CD4-positive, alpha-beta T cell treated with Interleukin-15 for 1 hour (primary cell): ENCODE data around the gene PDE4D.

Source experiments
- DNase-seq: peaks from one replicate; pipeline ENCODE4 v3.0.0-alpha.2; 2020

The PDE4D gene

DNA sequence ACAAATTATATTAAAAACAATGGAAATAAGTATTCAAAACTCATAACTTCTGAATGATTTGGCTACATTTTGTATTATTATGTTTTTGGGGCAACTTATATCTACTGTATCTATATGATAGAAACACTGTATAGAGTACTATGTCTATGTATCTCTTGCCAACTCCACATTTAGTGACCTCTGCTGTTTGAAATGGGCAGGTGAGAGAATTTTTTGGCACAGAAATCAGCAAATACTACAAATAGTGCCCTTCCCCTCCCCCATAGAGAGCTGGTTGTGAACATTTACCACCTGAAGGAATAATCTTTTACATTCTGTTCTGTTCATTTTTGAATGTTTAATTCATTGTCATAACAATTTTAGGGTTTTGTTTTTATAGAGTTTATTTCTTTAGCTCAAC, 545.3 kb downstream of the PDE4D start:
- DNase-seq = no peak

DNA sequence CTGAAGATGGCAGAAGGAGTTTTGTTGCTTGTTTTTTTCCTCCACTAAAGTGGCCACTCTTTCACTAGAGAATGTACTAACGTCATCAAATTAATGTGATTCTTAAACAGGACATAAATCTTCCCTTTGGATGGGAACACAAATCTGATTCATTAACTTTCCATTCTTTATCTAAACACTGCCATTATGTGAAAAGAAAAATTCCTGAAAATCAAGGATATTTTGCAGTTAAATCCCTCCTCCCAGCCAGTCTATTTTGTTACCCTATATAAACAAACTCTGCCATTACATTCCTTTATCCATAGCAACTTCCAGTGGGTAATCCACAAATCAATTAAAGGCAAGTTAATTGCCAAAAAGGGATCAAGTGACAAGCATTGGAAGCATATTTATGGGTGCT, 546.5 kb downstream of the PDE4D start:
- DNase-seq = no peak

DNA sequence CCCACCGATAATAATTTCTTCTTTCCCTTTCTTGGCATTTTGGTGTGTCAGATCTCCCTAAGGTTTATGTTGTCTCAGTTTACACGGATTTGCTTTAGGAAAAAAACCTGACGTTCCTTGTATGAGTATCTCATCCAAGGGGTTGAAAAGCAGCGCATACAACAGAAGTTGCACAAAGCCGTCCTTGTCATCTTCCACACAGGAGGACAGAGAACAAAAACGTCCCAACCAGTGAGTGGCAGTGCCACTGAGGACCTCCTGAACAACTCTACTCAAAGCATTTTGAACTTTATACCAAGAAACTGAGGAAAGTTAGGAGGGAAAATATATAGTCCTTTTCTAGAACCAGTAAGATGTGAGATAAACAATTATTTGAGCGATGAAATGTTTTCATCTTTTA, 547.0 kb downstream of the PDE4D start:
- DNase-seq = no peak

DNA sequence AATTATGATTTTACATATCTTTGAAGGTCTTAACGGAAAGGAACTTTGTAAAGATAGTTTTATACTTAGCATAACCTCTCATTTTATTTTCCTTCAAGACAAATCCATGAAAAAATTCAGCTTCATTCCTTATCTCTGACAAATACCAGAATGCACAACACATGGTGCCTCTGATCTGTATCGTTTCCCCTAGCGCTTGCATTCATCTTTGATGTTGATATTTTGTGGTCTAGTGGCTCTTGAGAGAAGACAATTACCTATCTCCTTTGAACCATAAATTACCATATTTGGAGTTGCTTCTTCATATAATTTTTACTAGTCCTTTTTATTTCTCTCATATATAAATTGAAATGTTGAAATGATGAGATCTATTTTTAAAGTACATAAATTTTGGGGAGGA, 551.3 kb downstream of the PDE4D start:
- DNase-seq = no peak

DNA sequence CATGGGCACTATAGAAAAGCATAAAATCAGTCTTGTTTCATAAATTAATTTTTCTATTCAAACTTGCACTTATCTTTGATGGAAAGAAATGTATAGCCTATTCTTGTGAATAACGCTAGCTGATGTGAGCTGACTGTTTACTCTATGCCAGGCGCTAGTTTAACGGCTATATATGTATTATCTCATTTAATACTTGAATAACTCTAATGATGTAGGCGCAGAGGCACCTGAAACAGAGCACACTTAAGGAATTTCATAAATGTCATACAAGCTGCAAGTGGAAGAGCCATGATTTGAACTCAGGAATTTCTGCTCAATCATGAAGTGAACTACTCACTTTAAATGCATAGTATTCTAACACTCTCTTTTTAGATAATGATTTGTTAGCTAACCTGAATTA, 551.8 kb downstream of the PDE4D start:
- DNase-seq = no peak

DNA sequence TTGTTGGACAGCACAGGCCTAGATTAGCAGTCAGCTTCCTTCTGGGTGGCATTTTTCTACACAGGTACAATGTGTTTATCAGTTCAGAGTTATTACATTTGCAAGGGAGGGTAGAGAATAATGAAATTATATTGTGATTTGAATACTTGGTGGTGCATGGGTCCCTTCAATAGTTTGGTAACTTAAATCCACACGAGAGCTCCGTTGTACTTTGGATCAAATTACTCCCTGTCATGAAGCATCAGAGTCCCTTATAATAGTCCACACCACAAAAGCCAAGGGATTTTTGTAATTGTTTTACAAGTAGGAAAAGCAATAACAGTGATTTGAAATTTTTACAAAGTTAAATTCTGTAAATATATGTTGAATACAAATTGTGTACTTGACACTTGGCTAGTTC, 552.4 kb downstream of the PDE4D start:
- DNase-seq = no peak

DNA sequence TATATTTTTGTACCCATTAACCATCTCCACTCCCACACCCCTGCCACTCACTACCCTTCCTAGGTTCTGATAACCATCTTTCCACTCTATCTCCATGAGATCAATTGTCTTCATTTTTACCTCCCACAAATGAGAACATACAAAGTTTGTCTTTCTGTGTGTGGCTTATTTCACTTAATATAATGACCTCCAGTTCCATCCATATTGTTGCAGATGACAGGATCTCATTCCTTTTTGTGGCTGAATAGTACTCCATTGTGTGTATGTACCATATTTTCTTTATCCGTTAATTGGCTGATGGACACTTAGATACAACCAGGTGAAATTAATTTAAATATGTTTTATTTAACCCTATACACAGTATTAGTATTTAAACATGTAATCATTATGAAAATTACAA, 552.9 kb downstream of the PDE4D start:
- DNase-seq = no peak

DNA sequence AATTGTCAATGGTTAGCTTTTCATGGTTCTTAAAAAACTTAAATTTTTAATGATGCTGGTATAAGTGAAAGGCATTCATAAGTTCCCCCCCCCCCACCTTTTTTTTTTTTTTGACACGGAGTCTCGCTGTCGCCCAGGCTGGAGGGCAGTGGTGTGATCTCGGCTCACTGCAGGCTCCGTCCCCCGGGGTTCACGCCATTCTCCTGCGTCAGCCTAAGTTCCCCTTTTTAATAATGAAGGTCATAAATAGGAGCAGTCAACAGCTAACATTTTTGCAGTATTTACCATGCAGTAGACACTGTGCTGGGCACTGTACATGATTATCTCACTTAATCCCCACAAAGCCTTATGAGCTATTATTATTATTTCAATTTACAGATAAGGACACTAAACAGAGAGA, 556.3 kb downstream of the PDE4D start:
- DNase-seq = peak; percentile 34

DNA sequence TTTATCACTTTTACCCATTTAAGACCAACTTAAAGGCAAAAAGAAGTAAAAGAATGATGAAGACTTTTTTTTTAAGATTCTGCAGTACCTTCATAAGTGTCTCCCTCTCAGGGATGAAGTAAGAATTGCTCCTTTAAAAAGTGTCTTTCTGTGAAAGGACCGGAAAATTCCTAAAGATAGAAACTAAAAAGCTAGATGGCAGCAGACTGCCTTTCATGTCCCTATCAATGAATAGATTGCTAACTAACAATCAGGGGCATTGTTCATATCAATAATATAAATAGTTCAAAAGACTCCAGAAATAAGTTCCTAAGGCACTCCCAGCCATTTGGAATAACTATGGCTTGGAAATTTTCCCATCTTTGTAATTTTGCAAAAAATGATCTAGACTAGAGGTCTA, 558.0 kb downstream of the PDE4D start:
- no peak for DNase-seq

DNA sequence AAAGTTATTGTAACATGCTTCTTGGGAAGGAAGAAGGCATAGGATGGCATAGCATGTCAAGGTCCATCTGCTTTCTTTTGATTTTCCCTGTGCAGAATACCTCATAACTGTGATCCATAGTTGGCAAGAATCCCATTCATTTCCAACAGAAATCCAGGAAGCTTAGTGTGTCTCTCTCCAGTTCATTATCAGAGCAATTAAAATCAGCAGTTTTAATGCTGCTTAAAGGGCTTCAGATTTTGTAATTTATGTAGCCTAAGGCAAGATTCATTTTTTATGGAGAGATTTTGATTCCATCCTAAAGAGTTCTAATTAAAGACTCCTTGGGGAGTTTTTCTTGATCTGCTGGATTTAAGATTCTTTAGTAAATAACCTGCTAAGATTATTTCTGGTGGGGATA, 560.1 kb downstream of the PDE4D start:
- DNase-seq = no peak

DNA sequence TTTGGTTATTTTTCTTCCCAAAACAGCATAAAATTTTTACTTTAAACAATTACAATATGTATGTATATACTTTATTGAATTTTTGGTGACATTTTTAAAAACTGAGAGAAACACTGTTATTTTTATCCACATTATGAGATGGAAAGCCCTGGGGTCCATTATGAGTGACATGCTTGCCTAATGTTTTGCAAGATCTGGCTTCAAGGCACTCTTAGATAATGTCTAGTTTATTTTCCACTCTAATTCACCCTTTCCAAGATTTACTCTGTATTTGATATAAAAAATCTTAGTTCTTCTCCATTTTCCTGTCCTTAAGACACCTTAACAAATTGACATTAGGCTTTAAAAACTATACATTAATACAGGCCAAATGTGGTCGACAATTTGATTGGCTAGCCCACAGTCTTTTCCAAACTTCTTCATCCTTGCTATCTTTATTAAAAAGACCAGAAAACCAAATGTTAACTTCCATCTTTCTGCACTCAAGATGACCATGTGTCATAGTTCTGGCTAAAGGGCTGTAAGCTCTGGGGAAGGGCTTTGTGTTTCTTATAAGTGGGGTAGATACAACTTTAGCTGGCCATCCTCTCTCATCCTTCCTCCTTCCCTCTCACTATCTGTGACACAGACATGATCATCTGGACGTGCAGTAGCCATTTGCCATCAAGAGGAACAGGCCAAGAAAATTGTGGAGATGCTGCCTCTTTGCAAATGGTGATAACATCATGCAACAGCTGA, 561.1 kb downstream of the PDE4D start:
- no peak for DNase-seq

DNA sequence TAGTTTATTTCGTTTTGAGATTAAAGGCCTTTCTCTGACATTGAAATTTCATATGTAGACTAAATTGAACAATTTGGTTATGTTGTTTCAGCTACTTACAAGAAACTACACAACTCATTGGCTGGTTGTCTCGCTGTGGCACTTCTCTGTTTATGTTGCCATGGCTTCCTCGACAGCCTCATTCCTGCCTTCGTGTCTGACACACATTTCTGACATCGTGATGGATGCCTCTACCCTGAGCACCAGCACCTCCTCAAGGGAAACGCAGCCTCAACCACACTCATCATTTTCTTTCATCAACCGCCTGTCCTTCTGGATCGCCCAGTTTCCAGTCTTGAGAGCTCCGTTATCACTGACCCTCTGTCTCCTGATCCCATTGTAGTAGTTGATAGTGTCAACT, 562.8 kb downstream of the PDE4D start:
- no peak for DNase-seq

DNA sequence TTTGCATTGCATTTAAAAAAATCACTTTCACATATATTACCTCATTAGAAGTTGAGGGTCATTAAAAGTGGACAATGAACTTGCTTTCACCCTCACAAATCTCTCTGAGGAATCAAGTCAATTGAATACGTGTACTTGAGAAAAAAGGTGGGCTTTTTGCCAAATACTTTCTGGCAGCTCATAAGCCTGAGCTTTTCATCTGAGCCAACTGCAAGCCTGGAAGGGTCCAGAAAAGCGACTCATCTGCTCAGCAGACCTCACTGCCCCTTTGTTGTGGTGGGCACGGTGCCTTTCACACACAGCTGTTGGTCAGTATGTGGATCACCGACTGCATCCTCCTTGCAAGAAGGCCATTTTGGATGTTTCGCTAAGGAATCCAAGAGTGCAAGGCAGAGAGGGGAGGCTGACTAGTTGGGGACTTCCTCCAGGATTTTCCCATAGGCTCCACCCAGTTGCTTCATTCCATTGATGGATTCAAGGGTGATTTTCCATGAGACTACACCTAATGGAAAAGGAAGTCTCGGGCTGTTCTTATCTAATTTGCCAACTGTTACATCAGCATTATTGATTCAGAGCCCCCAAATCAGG, 564.7 kb downstream of the PDE4D start:
- DNase-seq = no peak

DNA sequence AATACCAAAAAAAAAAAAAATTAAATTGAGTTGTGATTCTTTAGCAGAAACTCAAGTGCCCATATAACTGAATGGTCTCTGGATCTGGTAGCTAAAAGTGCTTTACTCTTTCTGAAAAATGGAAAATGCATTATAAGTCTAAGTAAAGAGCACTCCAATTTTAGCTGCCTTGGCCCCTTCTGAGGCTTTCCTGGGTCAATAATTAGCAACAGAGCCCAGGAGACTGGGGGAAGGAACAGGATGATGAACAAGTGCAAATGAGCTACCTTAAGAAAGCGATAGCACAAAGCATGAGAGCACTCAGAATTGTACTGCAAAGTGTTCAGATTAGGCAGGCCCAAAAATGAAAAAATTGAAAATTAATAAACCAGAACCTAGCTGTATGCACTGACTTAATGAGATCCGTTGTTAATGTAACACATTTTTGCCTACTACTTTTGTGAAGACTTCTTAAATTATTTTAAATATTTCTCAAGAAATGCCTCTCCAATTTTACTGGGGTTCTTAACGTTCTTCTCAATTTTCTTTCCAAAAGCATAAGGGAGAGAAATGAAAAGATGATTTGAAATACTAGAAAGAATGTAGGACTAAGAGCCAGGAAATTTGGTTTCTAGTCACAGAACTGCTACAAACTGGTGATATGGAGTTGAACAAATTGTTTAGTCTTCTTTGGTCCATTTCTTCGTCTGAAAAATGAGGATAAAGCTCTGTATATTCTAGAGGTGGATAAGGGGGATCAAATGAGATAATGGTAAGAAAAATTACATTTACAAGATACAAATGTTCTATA, 566.1 kb downstream of the PDE4D start:
- no peak for DNase-seq

DNA sequence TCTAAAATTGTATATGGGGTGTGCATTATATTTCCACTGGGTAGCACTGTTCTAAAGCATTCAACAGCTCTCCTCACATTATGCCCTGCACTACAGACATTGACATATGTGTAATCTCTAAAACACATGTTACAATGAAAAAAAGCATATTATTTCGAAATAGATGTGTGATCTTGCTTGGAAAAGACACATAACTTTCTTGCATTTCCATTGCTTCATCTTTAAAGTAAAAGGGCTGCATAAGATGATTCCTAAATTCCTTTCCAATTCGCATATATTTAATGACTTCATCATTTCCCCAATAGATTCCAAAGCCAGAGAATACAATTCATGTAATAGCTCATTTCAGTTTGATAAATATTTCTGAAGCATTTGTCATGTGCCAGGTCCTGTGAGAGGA, 566.9 kb downstream of the PDE4D start:
- DNase-seq = no peak

DNA sequence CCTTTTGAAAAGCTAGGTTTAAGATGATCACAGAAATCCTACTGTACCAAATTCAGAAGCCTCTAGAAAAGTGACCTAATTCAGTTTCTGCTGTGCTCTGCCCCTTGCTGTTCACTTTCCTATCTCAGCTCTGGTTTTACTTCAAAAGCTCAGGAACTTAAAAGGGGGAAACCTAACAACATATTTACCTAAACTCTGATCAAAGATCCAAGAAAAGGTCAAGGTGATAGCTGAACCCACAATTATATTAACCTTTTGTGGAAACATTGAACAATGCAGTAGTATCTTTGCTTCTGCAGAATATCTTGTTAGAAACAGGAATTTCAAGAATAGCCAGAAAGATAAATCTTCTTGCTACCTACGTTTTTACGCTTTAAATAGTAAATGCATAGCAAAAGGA, 568.5 kb downstream of the PDE4D start:
- DNase-seq = no peak

DNA sequence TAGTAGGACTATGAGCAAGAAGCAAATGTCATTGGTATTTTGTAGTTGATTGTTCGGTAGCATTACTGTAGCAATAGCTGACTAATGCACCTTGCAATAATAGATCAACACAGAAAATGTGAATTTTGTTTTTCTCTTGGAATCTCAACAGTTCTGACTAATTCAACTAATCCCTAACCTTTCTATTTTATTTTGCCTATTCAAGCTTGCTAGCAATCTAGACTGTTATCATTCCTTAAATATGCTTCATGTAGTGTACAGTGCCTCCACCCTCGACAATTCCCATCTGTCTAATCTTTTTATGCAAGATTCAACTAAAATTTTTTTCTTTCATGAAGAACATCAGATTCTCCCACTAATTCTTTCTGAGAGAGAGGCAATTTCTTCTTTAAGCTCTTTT, 570.6 kb downstream of the PDE4D start:
- DNase-seq = no peak

DNA sequence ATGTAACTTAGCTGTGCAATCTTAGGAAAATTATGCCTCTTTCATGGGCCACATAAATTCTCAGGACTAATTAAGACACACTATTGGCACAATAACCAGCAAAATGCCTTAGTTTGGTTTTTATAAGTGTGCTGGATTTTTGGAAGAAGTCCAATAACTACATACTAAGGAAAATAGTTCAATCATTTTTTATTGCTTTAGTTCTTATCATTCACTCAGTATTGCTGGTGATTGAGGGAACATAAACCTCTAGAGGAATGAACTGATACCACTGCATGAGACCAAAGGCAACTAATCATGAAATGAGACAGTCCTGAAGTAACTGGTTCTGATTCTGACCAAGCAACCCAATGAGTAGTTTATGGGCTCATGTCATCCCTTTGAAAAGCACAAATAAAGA, 571.5 kb downstream of the PDE4D start:
- DNase-seq = no peak

DNA sequence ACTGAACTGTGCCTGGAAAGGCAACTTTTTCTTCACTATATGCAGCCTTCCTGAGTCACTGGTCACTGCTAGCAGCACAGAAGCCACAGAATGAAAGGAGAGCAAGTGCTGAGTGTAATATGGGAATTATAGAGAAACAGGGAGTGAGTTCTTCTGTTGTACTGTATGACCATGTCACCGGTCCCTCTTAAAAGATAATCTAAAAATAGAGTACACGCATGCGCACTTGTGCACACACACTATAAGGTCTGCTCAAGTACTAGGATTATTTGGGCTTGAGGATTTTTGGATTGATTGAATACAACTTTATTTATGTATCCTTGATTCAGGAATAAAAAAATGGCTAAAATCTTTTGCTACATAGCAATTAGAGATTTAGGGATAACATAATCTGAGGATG, 571.9 kb downstream of the PDE4D start:
- no peak for DNase-seq

DNA sequence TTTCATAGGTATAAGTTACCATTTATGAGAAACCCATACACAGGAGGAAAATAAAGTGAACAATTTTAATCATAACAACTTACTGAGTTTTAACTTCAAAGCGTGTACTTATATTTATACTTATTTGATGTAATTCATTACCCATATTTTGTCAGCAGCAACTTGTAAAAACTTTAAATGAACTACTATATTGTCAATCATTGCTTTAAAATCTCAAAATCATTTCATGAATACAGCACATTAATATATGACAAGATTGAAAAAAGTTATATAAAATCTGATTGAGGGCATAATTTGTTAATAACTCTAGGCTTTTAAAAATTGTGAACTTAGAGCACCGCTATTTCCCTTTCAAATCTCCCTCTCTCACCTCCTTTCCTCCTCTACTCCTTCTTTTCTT, 573.1 kb downstream of the PDE4D start:
- no peak for DNase-seq

DNA sequence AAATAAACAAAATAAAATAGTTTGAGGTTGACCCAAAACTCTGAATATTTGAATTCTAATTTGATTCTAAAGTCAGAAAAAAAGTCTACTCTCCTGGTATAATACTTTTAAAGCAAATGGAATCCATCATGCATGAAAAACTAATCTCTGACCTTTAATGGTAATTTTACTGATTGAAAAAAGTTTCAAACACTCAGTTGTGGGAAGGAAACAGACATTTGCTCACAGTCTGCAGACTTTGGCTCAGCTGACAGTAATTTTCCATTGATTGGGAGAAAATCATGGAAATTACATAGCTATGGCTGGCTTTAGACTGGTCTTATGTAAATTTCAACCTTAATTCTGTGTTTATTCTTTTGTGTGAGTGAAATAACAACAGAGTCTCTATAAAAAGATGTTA, 574.3 kb downstream of the PDE4D start:
- no peak for DNase-seq

DNA sequence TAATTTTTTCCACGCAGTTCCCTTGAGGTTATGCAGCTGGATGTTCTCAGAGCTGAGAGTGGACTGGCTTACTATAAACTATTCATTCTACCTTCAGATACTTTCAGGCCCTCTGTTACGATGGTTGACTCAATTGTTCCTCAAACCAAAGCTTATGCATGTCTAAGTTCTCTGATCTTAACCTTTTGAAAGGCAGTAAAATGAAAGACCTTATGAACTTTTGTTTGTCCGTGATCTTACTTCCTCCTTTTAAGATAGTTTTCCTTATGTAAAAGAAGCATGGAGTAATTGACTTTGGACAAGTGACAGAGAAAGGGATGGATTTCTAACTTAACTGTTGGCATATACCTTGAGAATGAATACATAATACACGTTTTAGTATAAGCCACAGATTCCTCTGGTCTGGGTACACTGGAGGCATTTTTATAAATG, 575.7 kb downstream of the PDE4D start:
- DNase-seq = no peak

DNA sequence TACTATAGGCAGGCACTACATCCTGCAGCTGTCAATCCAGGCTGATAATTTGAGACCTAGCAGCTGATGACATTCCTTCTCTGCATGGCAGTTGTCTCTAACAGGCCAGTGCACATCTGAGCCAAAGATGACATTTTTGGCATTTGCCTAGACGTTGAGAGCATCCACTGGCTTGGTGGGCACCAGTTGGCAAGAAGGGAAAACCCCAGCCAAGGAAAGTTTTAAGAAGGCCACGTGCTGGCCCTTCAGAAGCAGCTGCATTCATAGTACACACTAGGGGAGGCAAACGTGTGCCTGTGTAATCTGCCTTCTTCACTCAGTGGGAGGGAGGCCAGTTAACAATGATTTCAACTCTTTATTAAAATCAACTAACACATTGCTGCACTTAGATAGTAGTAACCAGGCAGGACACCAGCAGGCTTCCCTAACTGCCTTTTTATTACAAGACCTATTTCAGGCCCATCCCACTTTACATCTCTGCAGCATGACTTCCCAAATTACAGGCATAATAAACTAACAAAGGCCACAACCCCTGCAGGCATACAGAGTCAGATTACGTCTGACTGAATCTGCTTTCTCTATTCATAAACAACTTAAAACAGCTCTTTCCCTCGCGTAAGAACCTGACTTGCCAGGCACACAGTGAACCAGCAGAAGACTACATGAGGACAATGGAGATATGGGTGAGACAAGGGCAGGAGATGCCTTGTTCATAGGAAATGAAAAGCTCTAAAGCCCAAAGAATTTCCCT, 576.3 kb downstream of the PDE4D start:
- DNase-seq = no peak

DNA sequence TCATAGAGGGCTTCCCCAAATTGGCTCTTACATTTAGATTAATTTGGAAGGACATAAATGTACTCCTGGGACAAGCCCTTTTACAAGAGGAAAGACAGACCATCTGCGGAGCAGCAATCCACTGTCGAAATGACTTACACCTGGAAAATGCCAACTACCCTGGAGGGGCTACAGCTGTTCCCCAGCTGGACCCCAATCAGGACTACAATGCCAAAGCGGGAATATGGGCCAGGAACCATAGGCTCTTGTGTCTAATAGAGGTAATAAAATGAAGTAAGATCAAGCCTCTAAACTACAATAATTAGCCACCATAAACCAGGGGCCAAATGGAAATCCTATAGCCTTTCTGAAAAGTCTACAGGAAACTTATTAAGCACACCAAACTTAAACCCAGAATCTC, 581.3 kb downstream of the PDE4D start:
- no peak for DNase-seq
